ENCODE data around the gene TMEM117. TPM values are rescaled to one million over a fixed set of nuclear protein-coding genes. Genes with fewer than 3 reads are reported as not detected.
A peak's percentile ranks its signal among the peaks of the same experiment; 100 is the strongest.

The TMEM117 gene
- total and polyA plus RNA-seq, 2 donors (not counting 3 experiments of a cell fraction or from before 2014, with no cell fraction given) = 1.2 to 3.8 TPM

- DNase-seq (ENCODE audit: low read depth, low spot score) (peak; percentile 81), FAIRE-seq (no peak)
- peak within 1 kb of the TSS; percentile 89 for H3K27ac ChIP-seq (ENCODE audit: insufficient read depth, low read depth, low read length)
- no TSS peak for BruUV-seq (replicated peaks)
- H3K36me3 ChIP-seq (ENCODE audit: control insufficient read depth in 2 of 2, extremely low read depth in 1 of 2, insufficient read depth in 2 of 2, low read length in 2 of 2) = peaks cover 0 to 4% of the 10 kb centered on the region in 2 experiments
- H3K27me3 ChIP-seq (ENCODE audit: control insufficient read depth in 2 of 2, insufficient read depth in 2 of 2, low read length in 2 of 2) = peaks cover 4 to 11% of the 10 kb centered on the region in 2 experiments
- POLR2A ChIA-PET = interaction anchor here (0.6 to 1.8 kb wide), 2 partner anchors 20 to 47 kb away, joined by 4 to 7 read pairs; partner anchors contain the start of genes IRAK4 and PUS7L
- peaks cover 13% of the 10 kb centered on the region for H3K4me1 ChIP-seq (ENCODE audit: control insufficient read depth, extremely low read depth, insufficient read depth, low read length)
- no peaks in the 10 kb centered on the region for H3K9me1 ChIP-seq (replicated peaks; ENCODE audit: control insufficient read depth, extremely low read depth, insufficient read depth, low read length)
- H3K4me2 ChIP-seq (ENCODE audit: insufficient read depth, low read length) = peak within 1 kb of the TSS; percentile 97
- CTCF ChIA-PET = interaction anchor here (1.0 to 2.6 kb wide), 11 partner anchors 9 to 361 kb away, joined by 3 to 22 read pairs (median 6); partner anchors contain the start of genes IRAK4, PUS7L and TMEM117
- TF ChIP-seq POLR2AphosphoS5 (IDR thresholded peaks at IDR 0.05; ENCODE audit: insufficient read depth, low read depth, low read length) = peak; percentile 97
- TF ChIP-seq CTCF (IDR thresholded peaks at IDR 0.05; ENCODE audit: extremely low read depth in 1 of 2, insufficient read depth in 1 of 2, low read depth in 1 of 2, low read length in 2 of 2) = peak; percentile 18 to 48
- peak; percentile 94 for TF ChIP-seq POLR2A (IDR thresholded peaks at IDR 0.05; ENCODE audit: low read depth, low read length)
- no peak for TF ChIP-seq MYC (IDR thresholded peaks at IDR 0.05; ENCODE audit: low read depth, low read length)
- TF ChIP-seq FOS (IDR thresholded peaks at IDR 0.05; ENCODE audit: borderline replicate concordance, insufficient read depth, low read length) = no peak
- H2AFZ ChIP-seq (ENCODE audit: low read depth, low read length) = peak within 1 kb of the TSS; percentile 71
- peak within 1 kb of the TSS; percentile 70 to 93 (median 74) for H3K4me3 ChIP-seq (replicated peaks in 1 of 3; ENCODE audit: insufficient read depth in 1 of 3, low read depth in 1 of 3, low read length in 3 of 3)
- H3K9me3 ChIP-seq (replicated peaks; ENCODE audit: control insufficient read depth, insufficient read depth, low read length) = no peaks in the 10 kb centered on the region
- intact Hi-C loops (cut with micrococcal nuclease) (loop anchor here (1.0 kb wide), 3 partner anchors 30 to 76 kb away; partner anchors contain the start of genes IRAK4, PUS7L and TMEM117), dilution Hi-C loops (cut with MboI; ENCODE audit: extremely low pct_ligation_motif_present, low sequenced_read_pairs) (no loop called here)
- H4K20me1 ChIP-seq (replicated peaks; ENCODE audit: control insufficient read depth, extremely low read depth, insufficient read depth, low read length) = no peaks in the 10 kb centered on the region
- H3K9ac ChIP-seq (replicated peaks; ENCODE audit: extremely low read depth, insufficient read depth, low read length) = peak within 1 kb of the TSS; percentile 97
- H3K79me2 ChIP-seq (ENCODE audit: control insufficient read depth, insufficient read depth, low read length) = peaks cover 28% of the 10 kb centered on the region
These were observed 29.8 kb upstream of the TMEM117 start, which contains the start of gene TWF1 for GRCh38 chr12:43805860-43806736. TWF1 (minus strand) TSS chr12:43806317; CDS start chr12:43806245, 72 bp downstream.

Measured in endothelial cell of umbilical vein (primary cell).